NT2/D1 (cell line): Measurements from ENCODE around the gene HJURP.

Experiments used
- YY1 ChIP-seq: IDR thresholded peaks from 2 replicates; pipeline ENCODE4 v1.6.1; 2011; ENCODE audit not compliant: insufficient read length, insufficient read depth
- ZNF274 ChIP-seq: IDR thresholded peaks from 2 replicates; pipeline ENCODE4 v1.6.1; 2011; ENCODE audit warnings: mild to moderate bottlenecking, low read depth, low read length

GRCh38 chr2:233833345-233833744, 21.0 kb downstream of the HJURP start:
- TF ChIP-seq YY1 (no peak), ZNF274 (no peak)
